Fibroblast of villous mesenchyme (primary cell): ENCODE measurements around the gene ARHGAP33. TPM values are rescaled to one million over a fixed set of nuclear protein-coding genes. Genes with fewer than 3 reads are reported as not detected.

Source experiments
- DNase-seq: peaks from one replicate; pipeline ENCODE4 v3.0.0-alpha.2; 2010; ENCODE audit warnings: low read depth
- H3K4me3 ChIP-seq: 2 replicates; pipeline ENCODE4 v1.5.1; 2011; ENCODE audit warnings: low read depth, mild to moderate bottlenecking, low read length
- CTCF ChIP-seq: IDR thresholded peaks from 2 replicates; pipeline ENCODE4 v1.5.1; 2012; ENCODE audit warnings: low read depth, mild to moderate bottlenecking, low read length; ENCODE audit not compliant: insufficient read depth
- total RNA-seq: library from RNA; depleted of rRNA; stranded (reverse); fragments of >200 nt; gene quantifications from 2 replicates; pipeline ENCODE4 v1.2.3, GENCODE V29; 2012

The ARHGAP33 gene
- total RNA-seq, 1 donor: 1.7 TPM

- H3K4me3 ChIP-seq: peak overlapping the region; percentile 90
- no peak for DNase-seq
- TF ChIP-seq CTCF: no peak
Measured at GRCh38 chr19:35746531-35746930, 28.8 kb upstream of the ARHGAP33 start.

- H3K4me3 ChIP-seq: peak within 1 kb of the TSS; percentile 100
- DNase-seq: peak; percentile 100
- TF ChIP-seq CTCF: no peak
Measured at GRCh38 chr19:35748106-35749020, 27.0 kb upstream of the ARHGAP33 start, which contains the start of gene LIN37. TSS of gene LIN37 (plus strand) at chr19:35748576. CDS start at chr19:35748725, 149 bp downstream.

- no peak for TF ChIP-seq CTCF
- H3K4me3 ChIP-seq: no peak overlapping the region
- no peak for DNase-seq
Measured at GRCh38 chr19:35750167-35750566, 25.2 kb upstream of the ARHGAP33 start.

- H3K4me3 ChIP-seq: no peak overlapping the region
- TF ChIP-seq CTCF: no peak
- no peak for DNase-seq
Measured at GRCh38 chr19:35751839-35752745, 23.3 kb upstream of the ARHGAP33 start.

GRCh38 chr19:35752746-35753350, 22.5 kb upstream of the ARHGAP33 start:
- no peak for DNase-seq
- no peak for TF ChIP-seq CTCF
- no peak overlapping the region for H3K4me3 ChIP-seq

GRCh38 chr19:35753634-35754369, 21.6 kb upstream of the ARHGAP33 start:
- no peak for DNase-seq
- no peak overlapping the region for H3K4me3 ChIP-seq
- TF ChIP-seq CTCF: no peak
